HFFc6 (cell line): Measurements from ENCODE around the gene PTPRD. TPM values are rescaled to one million over a fixed set of nuclear protein-coding genes. Genes with fewer than 3 reads are reported as not detected.

Experiments
- DNase-seq: peaks from one replicate; pipeline ENCODE4 v3.0.0-alpha.2; 2018
- H3K27ac Mint-ChIP-seq: 2 replicates; pipeline ENCODE4 v1.8.0; 2020; ENCODE audit warnings: mild to moderate bottlenecking, mixed read lengths
- H3K27me3 Mint-ChIP-seq: 2 replicates; pipeline ENCODE4 v1.8.0; 2021; ENCODE audit warnings: mild to moderate bottlenecking, moderate library complexity, mixed read lengths; ENCODE audit not compliant: insufficient read depth
- H3K36me3 Mint-ChIP-seq: 2 replicates; pipeline ENCODE4 v1.8.0; 2021; ENCODE audit warnings: low read depth, mixed read lengths
- H3K4me1 Mint-ChIP-seq: 2 replicates; pipeline ENCODE4 v1.8.0; 2020; ENCODE audit warnings: low read depth, mixed read lengths
- H3K4me3 Mint-ChIP-seq: 2 replicates; pipeline ENCODE4 v1.8.0; 2020; ENCODE audit warnings: mild to moderate bottlenecking, moderate library complexity, mixed read lengths
- H3K9me3 Mint-ChIP-seq: 2 replicates; pipeline ENCODE4 v1.8.0; 2020; ENCODE audit warnings: mild to moderate bottlenecking, mixed read lengths
- CTCF ChIP-seq: fragments of 200-600 bp; sonication (generic); IDR thresholded peaks from 2 replicates; pipeline ENCODE4 v1.5.0; 2021; ENCODE audit warnings: antibody characterized with exemption, mild to moderate bottlenecking
- total RNA-seq, 6 experiments: library from RNA; stranded (reverse); fragmentation: NEBNext Ultra II Directional; extraction: Animal tissue kit (Norgen Biotek cat#: 25700); gene quantifications; 2 replicates in 1 of 6; 3 replicates in 5 of 6; pipeline ENCODE4 v1.2.3, GENCODE V29; 2021

Gene PTPRD
- total RNA-seq, 6 experiments from 2014 or later, result not detected

GRCh38 chr9:8728910-8729309, 1883.9 kb downstream of the PTPRD start:
- Mint-ChIP-seq H3K4me1 (no peaks in the 10 kb centered on the region), H3K27me3 (no peaks in the 10 kb centered on the region), H3K4me3 (no peak overlapping the region), H3K36me3 (no peaks in the 10 kb centered on the region), H3K9me3 (peaks cover 49% of the 10 kb centered on the region), H3K27ac (no peak overlapping the region)
- TF ChIP-seq CTCF, result no peak
- DNase-seq, result no peak

- Mint-ChIP-seq H3K27ac (no peak overlapping the region), H3K4me3 (no peak overlapping the region), H3K27me3 (no peaks in the 10 kb centered on the region), H3K36me3 (no peaks in the 10 kb centered on the region), H3K9me3 (peaks cover 42% of the 10 kb centered on the region), H3K4me1 (no peaks in the 10 kb centered on the region)
- DNase-seq, result no peak
- TF ChIP-seq CTCF, result no peak
Observed at GRCh38 chr9:8727191-8727590, 1885.6 kb downstream of the PTPRD start.

GRCh38 chr9:8726692-8727091, 1886.1 kb downstream of the PTPRD start:
- H3K27ac Mint-ChIP-seq, result no peak overlapping the region
- H3K36me3 Mint-ChIP-seq, result no peaks in the 10 kb centered on the region
- DNase-seq, result no peak
- TF ChIP-seq CTCF, result no peak
- no peaks in the 10 kb centered on the region for H3K27me3 Mint-ChIP-seq
- no peaks in the 10 kb centered on the region for H3K4me1 Mint-ChIP-seq
- no peak overlapping the region for H3K4me3 Mint-ChIP-seq
- peaks cover 45% of the 10 kb centered on the region for H3K9me3 Mint-ChIP-seq

GRCh38 chr9:8725635-8726034, 1887.2 kb downstream of the PTPRD start:
- DNase-seq, result no peak

GRCh38 chr9:8724284-8725018, 1888.4 kb downstream of the PTPRD start:
- Mint-ChIP-seq H3K9me3 (peaks cover 41% of the 10 kb centered on the region), H3K36me3 (no peaks in the 10 kb centered on the region), H3K4me3 (no peak overlapping the region), H3K4me1 (no peaks in the 10 kb centered on the region), H3K27me3 (no peaks in the 10 kb centered on the region), H3K27ac (no peak overlapping the region)
- DNase-seq, result no peak
- TF ChIP-seq CTCF, result no peak

More at GRCh38 chr9:8725635-8726034, 1887.2 kb downstream of the PTPRD start:
- Mint-ChIP-seq H3K4me1 (no peaks in the 10 kb centered on the region), H3K36me3 (no peaks in the 10 kb centered on the region), H3K4me3 (no peak overlapping the region), H3K27me3 (no peaks in the 10 kb centered on the region), H3K9me3 (peaks cover 45% of the 10 kb centered on the region), H3K27ac (no peak overlapping the region)
- no peak for TF ChIP-seq CTCF
